ENCODE measurements around the gene GABARAPL2.

DNA sequence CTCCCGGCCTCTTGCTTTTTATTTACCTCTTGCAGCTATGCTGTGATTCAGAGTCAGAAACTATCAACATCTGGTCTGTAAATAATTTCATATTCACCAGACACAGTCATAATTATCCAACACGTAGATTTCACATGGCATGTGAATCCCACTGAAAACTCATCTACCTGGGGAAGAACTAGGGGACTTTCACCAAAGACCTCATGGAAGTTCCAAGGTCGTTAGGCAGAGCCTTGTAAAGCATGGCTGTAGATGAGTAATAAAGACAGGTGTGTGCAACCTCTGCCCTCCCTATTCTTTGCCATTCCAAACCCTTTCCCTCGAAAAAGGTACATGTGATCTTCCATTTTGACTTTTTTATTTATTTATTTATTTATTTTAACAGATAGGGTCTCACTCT, 28.4 kb upstream of the GABARAPL2 start:
- TF ChIP-seq, protein P1, sequence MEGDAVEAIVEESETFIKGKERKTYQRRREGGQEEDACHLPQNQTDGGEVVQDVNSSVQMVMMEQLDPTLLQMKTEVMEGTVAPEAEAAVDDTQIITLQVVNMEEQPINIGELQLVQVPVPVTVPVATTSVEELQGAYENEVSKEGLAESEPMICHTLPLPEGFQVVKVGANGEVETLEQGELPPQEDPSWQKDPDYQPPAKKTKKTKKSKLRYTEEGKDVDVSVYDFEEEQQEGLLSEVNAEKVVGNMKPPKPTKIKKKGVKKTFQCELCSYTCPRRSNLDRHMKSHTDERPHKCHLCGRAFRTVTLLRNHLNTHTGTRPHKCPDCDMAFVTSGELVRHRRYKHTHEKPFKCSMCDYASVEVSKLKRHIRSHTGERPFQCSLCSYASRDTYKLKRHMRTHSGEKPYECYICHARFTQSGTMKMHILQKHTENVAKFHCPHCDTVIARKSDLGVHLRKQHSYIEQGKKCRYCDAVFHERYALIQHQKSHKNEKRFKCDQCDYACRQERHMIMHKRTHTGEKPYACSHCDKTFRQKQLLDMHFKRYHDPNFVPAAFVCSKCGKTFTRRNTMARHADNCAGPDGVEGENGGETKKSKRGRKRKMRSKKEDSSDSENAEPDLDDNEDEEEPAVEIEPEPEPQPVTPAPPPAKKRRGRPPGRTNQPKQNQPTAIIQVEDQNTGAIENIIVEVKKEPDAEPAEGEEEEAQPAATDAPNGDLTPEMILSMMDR (IDR thresholded peaks at IDR 0.05; ENCODE audit: low read depth, low read length) = no peak
- TF ChIP-seq POLR2A (IDR thresholded peaks at IDR 0.05; ENCODE audit: extremely low read depth, insufficient read length) = no peak
- TF ChIP-seq, protein P2, sequence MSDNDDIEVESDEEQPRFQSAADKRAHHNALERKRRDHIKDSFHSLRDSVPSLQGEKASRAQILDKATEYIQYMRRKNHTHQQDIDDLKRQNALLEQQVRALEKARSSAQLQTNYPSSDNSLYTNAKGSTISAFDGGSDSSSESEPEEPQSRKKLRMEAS (IDR thresholded peaks at IDR 0.05; ENCODE audit: low read depth, low read length) = no peak

Data from NB4 (cell line).